ENCODE data around the gene ACTL7A. TPM values are rescaled to one million over a fixed set of nuclear protein-coding genes. Genes with fewer than 3 reads are reported as not detected.
A peak's percentile ranks its signal among the peaks of the same experiment; 100 is the strongest.
"Not testable (repeated sequence)": the region's sequence is repeated elsewhere in the genome, so short reads cannot be mapped to it uniquely, and the experiment has no call there.

The ACTL7A gene
- polyA plus RNA-seq, 4 donors = not detected

DNA sequence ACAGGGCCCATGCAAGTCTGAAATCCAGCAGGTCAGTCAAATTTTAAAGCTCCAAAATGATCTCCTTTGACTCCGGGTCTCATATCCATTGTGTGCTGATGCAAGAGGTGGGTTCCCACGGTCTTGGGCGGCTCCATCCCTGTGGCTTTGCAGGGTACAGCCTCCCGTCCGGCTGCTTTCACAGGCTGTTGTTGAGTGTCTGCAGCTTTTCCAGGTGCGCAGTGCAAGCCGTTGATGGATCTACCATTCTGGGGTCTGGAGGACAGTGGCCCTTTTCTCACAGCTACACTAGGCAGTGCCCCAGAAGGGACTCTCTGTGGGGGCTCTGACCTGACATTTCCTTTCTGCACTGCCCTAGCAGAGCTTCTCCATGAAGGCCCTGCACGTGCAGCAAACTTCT, 13.8 kb upstream of the ACTL7A start:
- DNase-seq (ENCODE audit: low read depth in 4 of 4, low spot score in 3 of 4) = not testable (repeated sequence)

DNA sequence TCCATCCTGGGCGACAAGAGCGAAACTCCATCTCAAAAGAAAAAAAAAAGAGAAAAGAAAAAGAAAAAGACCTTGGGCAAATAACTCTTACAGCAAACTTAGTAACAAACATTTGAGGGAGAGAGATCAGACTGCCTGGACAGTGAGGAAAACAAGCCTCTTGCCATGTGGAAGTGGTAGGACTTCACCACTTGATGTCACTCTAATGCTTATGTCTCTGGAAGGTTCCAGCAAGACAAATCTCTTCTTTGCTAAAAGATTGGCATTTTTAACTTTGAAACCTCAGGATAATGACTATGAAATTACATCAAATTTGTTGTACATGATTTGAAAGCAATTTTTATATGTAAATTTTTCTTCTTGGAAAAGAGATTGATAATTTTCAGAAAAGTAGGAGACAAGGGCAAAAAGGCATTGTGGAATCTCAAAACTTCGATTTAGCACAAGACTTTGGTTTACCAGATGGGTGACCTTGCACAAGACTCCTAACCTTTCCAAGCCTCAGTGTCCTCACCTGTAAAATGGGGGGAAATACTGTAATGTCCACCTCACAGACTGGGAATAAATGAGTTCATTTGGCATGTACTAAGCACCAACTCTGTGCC, 11.7 kb upstream of the ACTL7A start:
- no peak for DNase-seq (ENCODE audit: low read depth in 4 of 4, low spot score in 3 of 4)

DNA sequence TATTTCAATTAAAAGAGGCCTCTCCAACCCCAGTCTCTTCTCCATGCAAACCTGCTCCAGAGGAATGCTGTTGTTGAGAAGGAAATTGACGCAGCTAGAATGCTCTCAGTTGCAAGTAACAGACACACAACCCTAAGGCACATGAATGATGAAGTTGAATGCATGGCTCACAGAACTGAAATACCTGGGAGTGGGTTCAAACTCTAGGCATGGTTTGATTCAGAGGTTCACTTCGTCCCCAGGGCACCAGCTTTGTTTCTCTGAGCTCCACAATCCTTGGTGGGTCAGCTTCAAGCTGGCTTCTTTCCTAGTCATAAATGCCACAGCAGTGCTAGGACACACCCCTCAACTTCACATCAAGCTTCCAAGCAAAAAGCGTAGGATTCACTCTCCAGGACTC, 10.9 kb upstream of the ACTL7A start:
- DNase-seq (ENCODE audit: low read depth in 4 of 4, low spot score in 3 of 4) = no peak

DNA sequence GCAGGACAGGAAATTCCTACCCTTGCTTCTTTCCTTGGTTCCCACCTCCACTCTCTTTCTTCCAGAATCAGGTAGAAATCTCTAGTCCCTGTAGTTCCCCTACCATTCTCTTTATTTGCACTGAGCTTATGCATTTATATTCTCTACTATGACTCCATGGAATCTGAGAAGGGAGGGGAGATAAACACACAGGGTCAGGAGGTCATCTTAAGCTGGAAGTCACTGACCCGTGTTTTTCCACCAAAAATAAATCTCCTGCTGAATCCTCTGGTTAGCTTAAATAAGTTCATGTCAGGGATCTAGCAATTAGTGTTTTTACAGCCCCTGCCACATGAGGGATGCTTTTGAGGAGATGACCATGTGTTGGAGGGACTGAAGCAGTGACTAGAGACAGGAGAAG, 10.0 kb upstream of the ACTL7A start:
- DNase-seq (ENCODE audit: low read depth in 4 of 4, low spot score in 3 of 4) = peak in 1 of 4 donors; percentile 14

DNA sequence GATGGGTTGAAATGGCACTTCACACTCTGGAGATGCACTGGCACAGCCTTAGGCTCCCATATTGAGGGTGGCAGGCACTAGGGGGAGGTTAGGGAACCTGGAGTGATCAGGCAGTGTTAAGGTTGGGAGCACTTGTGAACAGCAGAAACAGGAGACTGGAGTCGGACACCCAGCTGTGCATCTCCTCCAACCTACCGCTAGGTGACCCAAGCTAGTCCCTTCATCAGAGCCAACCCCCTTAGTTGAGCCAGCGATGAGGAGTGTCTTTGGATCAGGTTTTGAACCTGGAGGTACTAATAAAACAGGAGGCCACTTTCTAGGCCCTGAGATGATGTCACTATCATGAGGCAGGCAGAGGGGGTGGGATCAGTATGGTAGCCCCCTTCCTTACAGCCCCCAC, 8.0 kb upstream of the ACTL7A start:
- DNase-seq (ENCODE audit: low read depth in 4 of 4, low spot score in 3 of 4) = no peak

DNA sequence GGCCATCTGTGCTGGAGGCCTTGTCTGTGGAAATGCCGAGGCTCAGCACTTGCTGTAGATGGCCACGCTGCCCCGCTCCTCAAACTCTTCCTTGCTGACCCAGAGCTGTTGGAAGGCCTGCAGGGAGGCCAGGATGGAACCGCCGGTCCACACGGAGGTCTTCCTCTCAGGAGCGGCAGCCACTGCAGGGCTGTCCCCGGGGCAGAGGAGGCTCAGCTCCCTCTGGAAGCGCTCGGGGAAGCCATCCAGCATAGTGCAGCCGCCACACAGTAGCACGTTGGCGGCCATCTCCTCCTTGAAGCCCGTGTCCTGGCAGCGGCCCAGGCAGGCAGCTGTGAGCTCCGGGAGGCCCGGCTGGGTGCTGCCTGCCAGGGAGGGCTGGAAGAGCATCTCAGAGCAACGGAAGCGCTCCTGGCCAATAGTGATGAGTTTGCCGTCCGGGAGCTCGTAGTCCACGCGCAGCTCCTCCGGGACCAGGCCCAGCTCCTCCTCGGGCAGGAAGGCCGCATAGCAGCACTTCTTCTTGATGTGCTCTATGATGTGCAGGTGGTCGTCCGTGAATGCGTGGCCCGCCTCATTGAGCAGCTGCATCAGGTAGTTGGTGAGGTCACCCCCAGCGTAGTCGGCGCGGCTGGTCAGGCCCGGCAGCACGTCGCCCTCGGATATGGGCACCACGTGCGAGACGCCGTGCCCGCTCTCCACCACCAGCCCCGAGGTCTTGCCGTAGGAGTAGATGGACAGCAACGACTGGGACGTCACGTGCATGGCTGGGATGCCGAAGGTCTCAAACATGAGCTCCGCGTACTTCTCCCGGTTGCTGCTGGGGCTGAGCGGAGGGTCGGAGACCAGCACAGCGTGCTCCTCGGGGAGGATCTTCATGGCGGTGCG, 7.2 kb upstream of the ACTL7A start:
- DNase-seq (ENCODE audit: low read depth in 4 of 4, low spot score in 3 of 4) = no peak

DNA sequence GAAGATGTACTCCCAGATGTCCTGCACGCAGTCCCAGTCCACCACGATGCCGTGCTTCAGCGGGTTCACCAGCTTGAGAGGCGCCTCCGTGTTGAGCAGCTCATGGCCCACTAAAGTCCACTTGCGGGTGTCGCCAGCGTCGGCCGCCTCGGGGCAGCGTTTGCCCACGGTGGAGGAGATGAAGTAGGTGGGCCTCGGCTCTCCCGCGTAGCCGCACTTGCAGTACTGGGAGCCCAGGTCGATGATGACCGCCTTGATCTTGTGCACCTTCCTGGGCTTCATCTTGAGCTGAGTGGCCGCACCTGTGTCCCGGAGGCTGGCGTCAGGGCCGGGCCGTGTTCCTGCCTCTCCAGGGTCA, 6.6 kb upstream of the ACTL7A start:
- DNase-seq (ENCODE audit: low read depth in 4 of 4, low spot score in 3 of 4) = no peak

DNA sequence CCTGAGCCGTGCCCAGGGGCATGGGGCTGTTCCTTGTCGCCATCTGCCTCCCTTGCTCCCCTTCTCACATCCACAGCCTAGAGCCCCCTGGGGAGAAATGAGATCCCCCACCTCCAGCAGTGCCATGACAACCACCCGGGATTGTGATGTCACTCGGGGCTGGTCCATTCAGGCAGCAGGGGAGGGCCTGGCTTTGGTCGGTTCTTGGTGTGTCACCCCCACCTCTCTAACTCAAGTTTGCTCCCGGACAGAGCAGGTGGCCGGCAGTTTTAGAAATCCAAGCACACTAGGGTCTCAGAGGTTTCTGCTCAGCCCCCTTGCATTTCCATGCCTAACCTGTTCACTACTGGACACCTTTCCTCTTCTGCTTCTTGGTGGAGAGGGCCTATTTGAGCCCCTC, 6.2 kb upstream of the ACTL7A start, which contains the start of gene ACTL7B:
Gene ACTL7B, minus strand, starts transcription at position 99 of the 400 bp plus-strand sequence. Its CDS starts 56 bp downstream, at position 43.
- DNase-seq (ENCODE audit: low read depth in 4 of 4, low spot score in 3 of 4) = no peak

DNA sequence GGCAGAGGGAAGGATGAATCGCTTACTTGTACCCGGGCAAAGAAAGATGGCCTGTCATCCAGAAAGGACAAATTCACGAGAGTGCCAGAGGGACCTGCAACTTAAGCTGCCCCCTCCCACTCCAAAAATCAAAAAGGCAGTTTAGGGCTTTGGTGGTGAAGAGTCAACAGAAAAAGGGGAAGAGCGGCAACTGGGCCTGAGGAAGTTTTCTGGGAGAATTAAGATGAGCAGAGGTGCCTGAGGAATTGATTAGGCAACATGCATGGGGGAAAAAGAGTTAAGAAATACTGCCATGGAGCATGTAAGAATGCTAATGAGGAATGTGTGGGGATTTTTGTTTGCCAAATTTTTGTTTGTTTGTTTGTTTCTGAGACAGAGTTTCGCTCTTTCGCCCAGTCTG, 4.5 kb upstream of the ACTL7A start:
- DNase-seq (ENCODE audit: low read depth in 4 of 4, low spot score in 3 of 4) = no peak

DNA sequence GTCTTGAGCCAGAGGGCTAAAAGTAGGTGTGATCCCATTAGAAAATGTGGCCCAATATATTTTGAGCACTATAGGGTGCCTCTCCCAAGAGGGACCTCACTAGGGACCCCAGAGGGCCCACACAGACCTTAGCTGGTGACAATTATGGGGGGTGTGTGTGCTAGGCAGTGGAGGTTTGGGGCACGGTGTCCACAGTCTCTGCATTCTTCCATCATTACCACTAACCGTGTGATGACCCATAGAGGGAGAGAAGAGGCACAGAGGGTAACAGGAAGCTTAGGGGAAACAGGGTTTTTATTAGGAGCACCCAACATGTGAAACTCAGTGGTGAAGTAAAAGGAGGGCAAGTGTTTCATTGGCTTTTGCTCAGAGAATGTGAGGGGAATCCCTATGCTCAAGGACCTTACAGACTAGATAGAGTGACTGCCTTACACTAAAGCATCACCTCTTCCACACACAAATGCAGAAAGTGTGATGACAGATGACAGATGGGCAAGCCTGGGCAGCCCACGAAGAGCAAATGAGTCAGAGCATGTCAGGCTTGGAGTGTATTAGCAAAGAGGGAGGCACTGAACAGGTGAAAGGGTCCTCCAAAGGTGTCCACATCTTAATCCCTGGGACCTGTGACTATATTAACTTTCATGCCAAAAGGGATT, 2.5 kb upstream of the ACTL7A start:
- DNase-seq (ENCODE audit: low read depth in 4 of 4, low spot score in 3 of 4) = no peak

DNA sequence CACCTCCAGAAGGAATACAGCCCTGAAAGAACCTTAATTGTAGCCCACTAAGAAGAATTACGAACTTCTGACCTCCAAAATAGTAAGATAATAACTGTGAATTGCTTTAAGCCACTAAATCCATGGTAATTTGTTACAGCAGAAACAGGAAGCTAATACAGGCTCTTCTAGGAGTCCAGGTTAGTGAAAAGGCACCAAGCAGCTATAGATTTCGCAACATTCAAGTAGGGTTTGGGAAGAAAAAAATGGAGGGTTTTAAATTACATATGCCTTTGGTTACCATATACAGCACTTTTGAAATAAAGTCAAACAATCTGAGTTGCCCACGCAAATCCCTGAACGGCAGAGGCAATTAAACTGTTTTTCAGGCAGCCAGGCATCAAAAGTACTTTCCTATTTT, 1.7 kb upstream of the ACTL7A start:
- DNase-seq (ENCODE audit: low read depth in 4 of 4, low spot score in 3 of 4) = no peak

DNA sequence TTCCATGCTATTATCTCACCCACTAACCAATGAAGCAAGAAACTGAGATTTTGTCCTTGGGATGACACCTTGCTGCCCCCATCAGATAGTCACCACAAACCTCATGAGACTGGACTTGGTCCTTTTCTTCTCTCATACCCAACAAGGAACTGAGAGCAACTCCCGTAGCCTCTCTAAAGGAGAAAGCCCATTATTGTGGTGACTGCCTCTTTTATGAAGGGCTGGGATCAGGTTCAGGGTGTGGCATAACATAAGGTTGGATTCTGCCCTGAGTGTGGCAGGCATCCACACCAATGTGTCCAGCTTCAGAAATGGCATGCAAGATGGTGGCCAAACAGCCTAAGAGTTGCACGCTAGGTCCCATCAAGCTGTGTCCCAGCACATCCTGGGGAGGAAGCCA, 1.3 kb upstream of the ACTL7A start:
- no peak for DNase-seq (ENCODE audit: low read depth in 4 of 4, low spot score in 3 of 4)

DNA sequence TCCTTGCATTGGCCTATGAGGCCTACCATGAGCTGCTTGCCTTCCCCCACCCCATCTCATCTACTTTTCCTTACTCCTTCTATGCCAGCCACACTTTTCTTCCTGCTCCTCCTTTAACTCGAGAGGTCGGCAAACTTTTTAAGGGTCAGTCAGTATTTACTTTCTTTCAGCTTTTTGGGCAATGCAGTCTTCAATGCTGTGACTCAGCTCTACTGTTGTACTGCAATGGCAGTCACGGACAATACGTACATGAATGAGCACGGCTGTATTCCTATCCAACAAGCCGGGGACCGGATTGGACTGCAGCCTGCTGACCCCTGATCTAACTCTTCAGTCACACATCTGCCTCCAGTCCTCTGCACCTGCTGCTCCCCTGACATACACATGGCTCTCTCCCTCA, 602 bp upstream of the ACTL7A start:
- DNase-seq (ENCODE audit: low read depth in 4 of 4, low spot score in 3 of 4) = no peak

DNA sequence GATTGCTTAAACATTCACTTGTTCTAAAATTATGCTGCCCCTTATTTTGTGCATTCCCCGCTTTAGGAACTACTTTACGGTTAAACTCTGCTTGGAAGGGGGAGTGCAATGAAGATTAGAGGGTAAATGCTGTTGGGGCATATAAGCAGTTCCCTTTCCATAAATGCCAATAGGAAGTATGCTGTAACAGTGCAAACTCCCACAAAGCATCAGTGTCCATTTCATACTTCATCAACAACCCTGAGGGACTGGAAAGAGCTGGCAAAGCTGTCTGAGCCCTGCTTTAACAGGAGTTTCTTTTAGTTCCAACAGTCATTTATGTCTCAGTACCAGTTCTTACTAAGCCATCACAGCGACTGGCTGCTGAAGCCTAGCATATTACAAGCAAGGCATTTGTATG, 1.8 kb downstream of the ACTL7A start:
- no peak for DNase-seq (ENCODE audit: low read depth in 4 of 4, low spot score in 3 of 4)

DNA sequence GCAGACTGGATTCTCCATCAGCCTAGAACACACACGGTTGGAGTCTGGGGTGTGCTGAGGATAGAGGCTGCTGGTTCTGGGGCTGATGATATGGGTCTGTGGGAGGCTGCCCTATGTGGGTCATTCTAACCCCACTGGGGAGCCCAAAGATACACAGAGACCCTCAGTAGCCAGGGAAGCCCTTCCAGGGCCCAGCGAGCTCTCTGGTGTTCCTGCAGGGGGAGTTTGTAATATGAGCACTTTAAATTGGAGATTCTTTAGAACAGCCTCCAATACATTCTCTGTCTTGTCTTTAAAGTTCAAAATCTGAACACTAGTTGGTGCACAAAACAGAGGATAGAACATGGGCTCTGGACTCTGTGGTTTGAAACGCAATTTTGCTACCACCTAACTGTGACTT, 2.4 kb downstream of the ACTL7A start:
- DNase-seq (ENCODE audit: low read depth in 4 of 4, low spot score in 3 of 4) = no peak

DNA sequence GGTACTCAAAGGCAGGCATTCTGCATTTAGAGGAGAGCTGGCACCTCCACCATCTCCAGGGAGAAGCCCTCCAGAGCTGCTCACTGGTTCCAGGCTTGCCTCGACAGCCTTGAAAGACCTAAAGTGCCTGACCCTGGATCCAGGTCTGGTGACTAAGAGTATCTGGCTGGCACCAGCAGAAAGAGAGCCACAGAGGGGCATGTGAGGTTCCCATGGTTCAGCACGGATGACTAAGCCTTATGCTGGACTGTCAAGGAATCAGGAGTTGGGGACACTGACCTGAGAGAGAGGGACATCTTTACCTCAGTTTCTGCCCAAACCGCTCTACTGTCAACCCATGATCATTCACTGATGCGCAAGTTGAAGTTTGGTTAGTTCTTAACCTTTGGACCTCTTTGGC, 3.0 kb downstream of the ACTL7A start:
- DNase-seq (ENCODE audit: low read depth in 4 of 4, low spot score in 3 of 4) = no peak

DNA sequence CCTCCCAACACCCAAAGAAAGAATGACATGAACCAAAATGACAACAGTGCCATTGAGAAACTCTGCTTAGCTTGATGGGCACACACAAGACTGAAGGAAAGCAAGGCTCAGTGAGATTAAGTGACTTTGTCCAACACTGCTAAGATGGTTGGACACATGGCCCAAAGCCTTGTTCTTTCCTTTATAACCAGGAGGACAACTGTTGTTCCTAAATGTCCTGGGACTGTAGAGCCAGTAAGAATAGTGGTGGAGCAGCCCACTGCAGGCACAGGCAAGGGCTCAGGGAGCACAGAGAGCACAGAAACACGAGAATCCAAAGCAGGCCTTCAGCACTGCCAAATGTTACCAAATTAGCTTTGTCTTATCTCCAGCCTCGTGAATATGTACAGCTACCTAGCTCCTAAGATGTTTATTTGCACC, 3.9 kb downstream of the ACTL7A start:
- DNase-seq (ENCODE audit: low read depth in 4 of 4, low spot score in 3 of 4) = no peak

DNA sequence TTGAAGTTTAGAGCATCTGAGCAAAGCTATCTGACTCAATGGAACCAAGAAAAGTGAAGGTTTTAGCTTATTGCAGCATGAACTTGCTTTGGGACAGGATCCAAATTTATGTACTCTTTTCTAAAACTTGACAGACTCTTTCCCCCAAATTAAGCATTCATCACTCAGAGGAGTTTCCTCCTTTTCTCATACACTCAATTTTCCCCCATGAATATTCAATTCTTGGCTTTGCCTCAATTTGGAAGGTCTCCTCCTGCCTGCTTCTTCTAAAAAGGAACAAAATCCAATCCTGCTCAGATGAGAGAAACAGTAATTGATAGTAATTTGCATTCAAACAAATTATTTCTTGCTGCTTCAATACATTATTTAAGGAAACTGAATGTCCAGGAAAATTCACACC, 5.0 kb downstream of the ACTL7A start:
- DNase-seq (ENCODE audit: low read depth in 4 of 4, low spot score in 3 of 4) = no peak

DNA sequence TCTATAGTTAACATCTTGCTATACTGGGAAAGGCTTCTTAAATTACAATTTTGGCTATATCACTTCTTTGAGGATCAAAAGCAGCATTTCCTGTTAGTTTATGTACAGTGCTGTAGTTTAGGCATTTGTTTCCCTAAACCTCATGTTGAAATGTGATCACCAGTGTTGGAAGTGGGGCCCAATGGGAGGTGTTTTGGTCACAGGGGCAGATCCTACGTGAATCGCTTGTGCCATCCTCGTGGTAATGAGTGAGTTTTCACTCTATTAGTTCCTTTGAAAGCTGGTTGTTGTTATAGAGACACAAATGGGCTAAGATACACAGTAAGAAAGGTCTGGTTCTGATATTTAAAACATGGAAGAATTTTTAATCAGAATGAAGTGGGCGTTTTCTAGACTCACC, 5.8 kb downstream of the ACTL7A start:
- DNase-seq (ENCODE audit: low read depth in 4 of 4, low spot score in 3 of 4) = no peak

DNA sequence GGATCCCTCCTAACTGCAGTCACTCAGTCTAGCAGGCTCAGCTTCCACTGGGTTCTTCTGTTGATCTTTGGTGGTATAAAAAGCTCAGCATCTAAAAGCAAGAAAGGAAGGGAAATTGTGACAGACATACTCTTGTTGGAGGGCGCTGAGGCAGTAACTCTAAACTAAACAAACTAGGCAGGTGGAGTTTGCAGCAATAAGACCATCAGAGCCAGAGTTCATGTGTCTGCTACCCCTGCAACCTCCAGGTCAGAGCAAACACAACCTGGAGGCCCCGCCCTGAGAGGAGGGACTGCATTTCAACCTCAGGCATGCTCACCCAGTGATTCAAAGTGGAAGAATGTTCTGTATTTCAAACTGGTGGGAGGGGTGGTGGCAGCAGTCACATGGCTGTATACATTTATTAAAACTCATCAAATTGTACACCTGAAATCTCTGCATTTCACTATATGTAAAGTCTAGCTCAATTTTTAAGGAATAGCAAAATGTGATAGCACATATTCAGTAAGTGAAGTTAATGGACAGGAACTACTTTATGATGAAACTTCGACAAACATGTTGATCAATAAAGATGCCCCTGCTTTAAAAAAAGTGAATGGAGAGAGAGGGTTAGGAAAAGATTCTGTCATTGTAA, 7.1 kb downstream of the ACTL7A start:
- no peak for DNase-seq (ENCODE audit: low read depth in 4 of 4, low spot score in 3 of 4)

DNA sequence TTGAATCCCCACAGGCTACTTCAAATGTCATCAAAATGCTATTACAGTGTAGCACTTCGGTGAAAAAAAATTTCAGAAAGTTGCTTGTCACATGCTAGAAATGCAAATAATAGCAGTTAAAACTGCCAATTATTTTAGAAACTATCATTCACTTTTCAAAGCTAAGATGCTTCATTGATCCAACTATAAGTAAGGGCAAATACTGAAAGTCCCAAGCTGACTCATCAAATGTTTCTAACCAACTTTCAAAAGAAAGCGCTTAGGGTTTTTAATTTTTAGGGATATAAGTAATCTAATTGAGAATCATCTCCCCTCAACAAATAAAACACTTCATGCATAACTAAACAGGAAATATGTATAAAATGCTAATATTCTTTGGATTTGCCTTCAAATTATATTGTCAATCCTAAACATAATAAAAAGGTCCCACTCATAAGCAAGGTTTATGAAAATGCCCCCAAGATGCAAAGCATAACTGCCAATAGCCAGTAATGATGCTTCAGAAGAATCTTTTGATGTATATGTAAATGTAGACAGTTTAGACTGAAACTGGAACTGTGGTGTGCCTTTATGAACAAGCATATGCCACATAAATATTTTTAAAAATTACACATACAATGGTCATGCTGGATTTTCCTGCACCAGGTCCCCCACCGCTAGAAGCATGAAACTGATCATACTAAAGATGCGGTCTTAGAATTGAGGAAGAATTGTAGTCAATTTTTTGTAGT, 12.2 kb downstream of the ACTL7A start:
- DNase-seq (ENCODE audit: low read depth in 4 of 4, low spot score in 3 of 4) = no peak

All from right renal pelvis (tissue), 4 donors.